Liver (tissue), 3 donors: Measurements from ENCODE around the gene CCR3.

Experiments used
- CTCF ChIP-seq: fragments of 150-350 bp; IDR thresholded peaks from 2 replicates; pipeline ENCODE4 v1.5.1; 2017; ENCODE audit warnings: improper control_type of control experiment, low read depth, low read length; ENCODE audit not compliant: missing input control
- EGR1 ChIP-seq, 2 donors: IDR thresholded peaks; 2 replicates each; pipeline ENCODE4 v1.6.1; 2016 to 2018; ENCODE audit warnings: antibody characterized with exemption in 2 of 2, low read depth in 2 of 2
- NR2F2 ChIP-seq: IDR thresholded peaks from 2 replicates; pipeline ENCODE4 v1.6.1; 2016; ENCODE audit warnings: antibody characterized with exemption
- TAF1 ChIP-seq: conservative IDR thresholded peaks from 2 replicates; pipeline ENCODE4 v1.6.1; 2016; ENCODE audit warnings: antibody characterized with exemption, mild to moderate bottlenecking
- YY1 ChIP-seq: IDR thresholded peaks from 2 replicates; pipeline ENCODE4 v1.6.1; 2016; ENCODE audit warnings: antibody characterized with exemption, mild to moderate bottlenecking
- donor health status: healthy.
- donor health status: healthy.

- no peak for TF ChIP-seq EGR1 (IDR thresholded peaks at IDR 0.05; ENCODE audit: low read depth in 2 of 2)
- TF ChIP-seq TAF1 = no peak
- no peak for TF ChIP-seq CTCF
- no peak for TF ChIP-seq NR2F2
- TF ChIP-seq YY1 = no peak
Observed at GRCh38 chr3:46212101-46212500, 30.2 kb upstream of the CCR3 start.
